Ishikawa (cell line): ENCODE measurements around the gene CRMP1.

Experiments used
- CEBPB ChIP-seq: IDR thresholded peaks from 2 replicates; pipeline ENCODE4 v1.6.1; 2012
- CREB1 ChIP-seq: IDR thresholded peaks from 2 replicates; pipeline ENCODE4 v1.6.1; 2012; ENCODE audit warnings: low read depth
- EGR1 ChIP-seq: IDR thresholded peaks from 2 replicates; pipeline ENCODE4 v1.6.1; 2012
- EP300 ChIP-seq: IDR thresholded peaks from 2 replicates; pipeline ENCODE4 v1.6.1; 2012; ENCODE audit warnings: borderline replicate concordance
- FOXM1 ChIP-seq: IDR thresholded peaks from 2 replicates; pipeline ENCODE4 v1.6.1; 2012; ENCODE audit warnings: low read depth, borderline replicate concordance
- NFIC ChIP-seq: IDR thresholded peaks from 2 replicates; pipeline ENCODE4 v1.6.1; 2012
- RAD21 ChIP-seq: IDR thresholded peaks from 2 replicates; pipeline ENCODE4 v1.6.1; 2012; ENCODE audit warnings: low read depth
- TAF1 ChIP-seq: IDR thresholded peaks from 2 replicates; pipeline ENCODE4 v1.6.1; 2012; ENCODE audit warnings: low read depth, mild to moderate bottlenecking
- TCF12 ChIP-seq: IDR thresholded peaks from 2 replicates; pipeline ENCODE4 v1.6.1; 2012; ENCODE audit warnings: low read depth
- TEAD4 ChIP-seq: IDR thresholded peaks from 2 replicates; pipeline ENCODE4 v1.6.1; 2012
- YY1 ChIP-seq: IDR thresholded peaks from 2 replicates; pipeline ENCODE4 v1.6.1; 2012; ENCODE audit warnings: low read depth
- ZBTB7A ChIP-seq: IDR thresholded peaks from 2 replicates; pipeline ENCODE4 v1.6.1; 2012; ENCODE audit warnings: low read depth
- TF ChIP-seq, protein P1 (sequence below): IDR thresholded peaks from 2 replicates; pipeline ENCODE4 v1.6.1; 2012; ENCODE audit warnings: low read depth, mild to moderate bottlenecking
- TF ChIP-seq, protein P2 (sequence below): IDR thresholded peaks from 2 replicates; pipeline ENCODE4 v1.6.1; 2012
- TF ChIP-seq, protein P3 (sequence below): IDR thresholded peaks from 2 replicates; pipeline ENCODE4 v1.6.1; 2012

Gene CRMP1

DNA sequence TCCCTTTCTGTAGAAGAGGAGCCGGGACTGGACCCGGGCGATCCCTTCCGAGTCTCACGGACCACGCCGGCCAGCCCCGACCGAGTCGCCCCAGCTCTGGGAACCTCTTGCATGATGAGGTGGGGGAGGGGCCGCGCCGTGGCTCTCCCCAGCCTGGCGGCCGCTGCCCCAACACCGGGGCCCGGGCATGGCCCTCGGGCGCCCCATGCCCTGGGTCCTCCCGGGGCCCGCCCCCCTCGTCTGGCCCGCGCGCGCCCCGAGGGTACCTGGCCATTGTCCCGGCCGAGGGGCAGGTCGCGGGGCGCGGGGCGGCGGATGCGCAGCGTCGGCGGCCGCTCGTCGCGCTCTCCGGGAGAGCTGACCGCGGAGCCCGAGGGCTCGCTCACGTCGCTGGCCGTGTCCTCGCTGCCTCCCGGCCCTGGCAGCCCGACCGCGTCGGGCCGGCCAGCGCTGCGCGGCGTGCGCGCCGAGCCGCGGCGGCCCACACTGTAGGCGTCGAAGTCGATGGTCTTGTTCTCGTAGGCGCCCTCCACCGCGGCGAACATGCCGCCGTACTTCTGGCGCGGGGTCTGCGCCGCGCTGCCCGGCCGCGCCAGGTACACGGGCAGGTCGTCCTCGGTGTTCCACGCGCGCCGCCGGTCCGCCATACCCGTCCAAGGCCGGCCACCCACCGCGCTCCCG lies 423 bp downstream of the CRMP1 start:
- no peak for TF ChIP-seq CREB1
- TF ChIP-seq, protein P1, sequence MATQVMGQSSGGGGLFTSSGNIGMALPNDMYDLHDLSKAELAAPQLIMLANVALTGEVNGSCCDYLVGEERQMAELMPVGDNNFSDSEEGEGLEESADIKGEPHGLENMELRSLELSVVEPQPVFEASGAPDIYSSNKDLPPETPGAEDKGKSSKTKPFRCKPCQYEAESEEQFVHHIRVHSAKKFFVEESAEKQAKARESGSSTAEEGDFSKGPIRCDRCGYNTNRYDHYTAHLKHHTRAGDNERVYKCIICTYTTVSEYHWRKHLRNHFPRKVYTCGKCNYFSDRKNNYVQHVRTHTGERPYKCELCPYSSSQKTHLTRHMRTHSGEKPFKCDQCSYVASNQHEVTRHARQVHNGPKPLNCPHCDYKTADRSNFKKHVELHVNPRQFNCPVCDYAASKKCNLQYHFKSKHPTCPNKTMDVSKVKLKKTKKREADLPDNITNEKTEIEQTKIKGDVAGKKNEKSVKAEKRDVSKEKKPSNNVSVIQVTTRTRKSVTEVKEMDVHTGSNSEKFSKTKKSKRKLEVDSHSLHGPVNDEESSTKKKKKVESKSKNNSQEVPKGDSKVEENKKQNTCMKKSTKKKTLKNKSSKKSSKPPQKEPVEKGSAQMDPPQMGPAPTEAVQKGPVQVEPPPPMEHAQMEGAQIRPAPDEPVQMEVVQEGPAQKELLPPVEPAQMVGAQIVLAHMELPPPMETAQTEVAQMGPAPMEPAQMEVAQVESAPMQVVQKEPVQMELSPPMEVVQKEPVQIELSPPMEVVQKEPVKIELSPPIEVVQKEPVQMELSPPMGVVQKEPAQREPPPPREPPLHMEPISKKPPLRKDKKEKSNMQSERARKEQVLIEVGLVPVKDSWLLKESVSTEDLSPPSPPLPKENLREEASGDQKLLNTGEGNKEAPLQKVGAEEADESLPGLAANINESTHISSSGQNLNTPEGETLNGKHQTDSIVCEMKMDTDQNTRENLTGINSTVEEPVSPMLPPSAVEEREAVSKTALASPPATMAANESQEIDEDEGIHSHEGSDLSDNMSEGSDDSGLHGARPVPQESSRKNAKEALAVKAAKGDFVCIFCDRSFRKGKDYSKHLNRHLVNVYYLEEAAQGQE, result no peak

DNA sequence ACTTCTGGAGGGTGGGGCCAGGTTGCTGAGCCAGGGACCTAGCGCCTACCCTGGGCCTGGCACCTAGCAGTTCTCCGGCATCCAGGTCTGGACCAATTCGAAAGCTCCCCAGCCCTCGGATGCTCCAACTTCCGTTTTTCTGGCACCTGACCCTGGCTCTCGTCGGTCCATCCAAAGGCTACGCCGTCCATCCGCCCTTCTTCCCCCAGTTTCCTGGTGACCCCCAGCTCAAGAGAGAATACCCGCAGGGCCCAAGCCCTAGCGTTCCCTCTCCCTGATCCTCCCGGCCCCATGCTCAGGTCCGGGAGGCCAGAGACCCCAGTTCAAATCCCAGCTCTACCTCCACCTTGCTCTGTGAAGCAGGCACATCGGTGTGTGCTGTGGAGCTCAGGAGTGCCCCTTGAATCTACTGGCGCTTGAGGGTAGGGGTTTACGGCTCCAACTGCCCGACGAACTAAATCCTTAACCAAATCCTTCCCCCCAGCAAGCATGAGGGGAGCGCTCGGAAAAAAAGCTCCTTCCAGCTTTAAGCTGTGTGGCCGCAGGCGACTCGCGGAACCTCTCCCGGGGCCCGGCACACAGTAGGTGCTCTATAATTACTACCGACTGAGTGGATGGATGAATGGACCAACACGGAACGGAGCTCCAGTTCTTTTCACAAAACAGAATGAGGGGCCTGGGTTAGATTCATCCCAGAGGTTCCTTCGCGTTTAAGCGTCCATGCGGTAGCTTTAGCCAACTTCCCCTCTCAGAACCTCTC lies 1.1 kb downstream of the CRMP1 start:
- no peak for TF ChIP-seq ZBTB7A
- TF ChIP-seq, protein P2, sequence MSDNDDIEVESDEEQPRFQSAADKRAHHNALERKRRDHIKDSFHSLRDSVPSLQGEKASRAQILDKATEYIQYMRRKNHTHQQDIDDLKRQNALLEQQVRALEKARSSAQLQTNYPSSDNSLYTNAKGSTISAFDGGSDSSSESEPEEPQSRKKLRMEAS, result no peak
- TF ChIP-seq TAF1, result no peak
- TF ChIP-seq EGR1, result no peak
- TF ChIP-seq, protein P3, sequence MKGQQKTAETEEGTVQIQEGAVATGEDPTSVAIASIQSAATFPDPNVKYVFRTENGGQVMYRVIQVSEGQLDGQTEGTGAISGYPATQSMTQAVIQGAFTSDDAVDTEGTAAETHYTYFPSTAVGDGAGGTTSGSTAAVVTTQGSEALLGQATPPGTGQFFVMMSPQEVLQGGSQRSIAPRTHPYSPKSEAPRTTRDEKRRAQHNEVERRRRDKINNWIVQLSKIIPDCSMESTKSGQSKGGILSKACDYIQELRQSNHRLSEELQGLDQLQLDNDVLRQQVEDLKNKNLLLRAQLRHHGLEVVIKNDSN, result no peak
- TF ChIP-seq, protein P1, result no peak
- no peak for TF ChIP-seq EP300
- TF ChIP-seq YY1, result no peak
- TF ChIP-seq FOXM1, result no peak
- TF ChIP-seq RAD21, result no peak
- no peak for TF ChIP-seq NFIC
- TF ChIP-seq TEAD4, result no peak
- no peak for TF ChIP-seq CREB1
- TF ChIP-seq CEBPB, result no peak
- no peak for TF ChIP-seq TCF12

DNA sequence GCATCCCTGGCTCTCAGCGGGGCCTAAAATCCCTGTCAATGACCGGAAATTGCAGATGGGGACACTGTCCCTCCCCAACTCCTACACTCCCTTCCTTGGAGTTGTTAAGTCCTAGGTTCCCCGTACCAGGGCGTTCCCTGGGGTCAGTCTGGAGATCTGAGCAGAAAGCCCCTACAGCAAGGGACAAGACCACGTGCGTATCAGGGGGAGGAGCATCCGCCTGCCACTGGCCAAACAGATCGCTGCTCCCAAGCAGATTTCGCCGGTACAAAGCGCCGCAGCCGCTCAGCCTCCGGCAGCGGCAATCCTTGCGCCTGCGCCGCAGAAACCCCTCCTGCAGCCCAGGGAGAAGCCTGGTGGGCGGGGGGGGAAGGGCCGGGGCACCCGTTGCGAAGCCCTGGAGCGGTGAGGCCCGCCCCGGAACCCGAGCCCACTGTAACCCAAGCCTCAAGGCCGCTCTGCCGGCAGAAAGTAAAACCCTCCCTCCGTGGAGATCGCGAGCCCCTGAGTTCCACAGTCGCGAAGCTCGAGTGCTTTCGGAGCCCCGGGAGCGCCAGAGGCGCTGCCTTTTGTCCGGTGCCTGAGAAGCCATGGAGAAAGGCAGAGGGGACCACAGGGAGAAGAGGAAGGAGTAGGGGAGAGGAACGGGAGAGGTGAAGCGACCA lies 2.7 kb downstream of the CRMP1 start:
- TF ChIP-seq, protein P2, result no peak
- TF ChIP-seq YY1, result no peak
- TF ChIP-seq NFIC, result no peak
- TF ChIP-seq CEBPB, result no peak
- TF ChIP-seq EP300, result no peak
- TF ChIP-seq, protein P1, result no peak
- no peak for TF ChIP-seq CREB1
- no peak for TF ChIP-seq TEAD4
- TF ChIP-seq TAF1, result no peak

DNA sequence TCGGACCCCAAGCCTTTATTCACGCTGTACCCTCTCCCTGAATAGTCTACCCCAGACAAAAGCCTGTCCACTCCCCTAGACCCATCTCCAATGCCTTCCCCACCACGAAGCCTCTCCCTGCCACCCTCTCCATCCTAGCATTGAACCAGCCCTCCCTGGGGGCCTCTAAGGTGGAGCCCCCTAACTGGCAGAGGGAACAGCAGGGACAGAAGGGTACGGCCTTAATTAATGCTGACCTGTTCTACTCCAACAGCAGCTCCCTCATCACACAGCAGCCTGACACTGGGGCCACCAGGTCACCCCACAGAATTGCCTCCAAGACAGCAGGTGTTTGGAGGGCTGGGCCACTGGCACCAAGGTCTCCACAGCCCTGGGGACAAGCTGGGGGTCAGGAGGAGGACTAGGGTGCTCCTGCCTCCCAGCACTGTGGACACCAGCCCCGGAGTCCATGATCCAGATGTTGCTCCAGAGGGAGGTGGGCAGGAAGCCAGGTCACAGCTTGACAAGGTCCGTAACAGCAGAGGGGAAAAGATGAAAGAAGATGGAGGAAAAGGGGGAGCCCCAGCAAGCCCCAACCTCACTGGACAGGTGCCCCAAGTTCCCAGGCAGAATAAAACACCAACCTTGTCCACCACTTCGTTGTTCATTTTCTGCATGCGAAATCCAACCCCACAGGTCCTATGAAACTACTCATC lies 3.7 kb downstream of the CRMP1 start:
- TF ChIP-seq CEBPB, result no peak
- no peak for TF ChIP-seq FOXM1
- TF ChIP-seq, protein P1, result no peak
- no peak for TF ChIP-seq CREB1
- TF ChIP-seq EGR1, result no peak
- TF ChIP-seq, protein P3, result no peak
- TF ChIP-seq ZBTB7A, result no peak
